Stimulated activated CD4-positive, alpha-beta T cell treated with anti-CD3 and anti-CD28 coated beads, TNF-alpha, amount 100 ng/mL, for 4 hours (primary cell): ENCODE measurements around the gene ZDHHC16.
"Not testable (repeated sequence)": the region's sequence is repeated elsewhere in the genome, so short reads cannot be mapped to it uniquely, and the experiment has no call there.

Experiments
- DNase-seq, 3 experiments: peaks; one replicate each; pipeline ENCODE4 v3.0.0-alpha.2; 2020; ENCODE audit warnings: low read depth in 3 of 3

ZDHHC16 gene

GRCh38 chr10:97445722-97446639 lies at the start of gene ZDHHC16, which contains the start of gene EXOSC1:
Gene ZDHHC16 (plus strand): TSS chr10:97446175. CDS start chr10:97451676, 5,501 bp downstream.
Gene EXOSC1 (minus strand): TSS chr10:97446006. CDS start chr10:97445985, 21 bp downstream.
- peak; percentile 74 to 86 (median 85) for DNase-seq

DNA sequence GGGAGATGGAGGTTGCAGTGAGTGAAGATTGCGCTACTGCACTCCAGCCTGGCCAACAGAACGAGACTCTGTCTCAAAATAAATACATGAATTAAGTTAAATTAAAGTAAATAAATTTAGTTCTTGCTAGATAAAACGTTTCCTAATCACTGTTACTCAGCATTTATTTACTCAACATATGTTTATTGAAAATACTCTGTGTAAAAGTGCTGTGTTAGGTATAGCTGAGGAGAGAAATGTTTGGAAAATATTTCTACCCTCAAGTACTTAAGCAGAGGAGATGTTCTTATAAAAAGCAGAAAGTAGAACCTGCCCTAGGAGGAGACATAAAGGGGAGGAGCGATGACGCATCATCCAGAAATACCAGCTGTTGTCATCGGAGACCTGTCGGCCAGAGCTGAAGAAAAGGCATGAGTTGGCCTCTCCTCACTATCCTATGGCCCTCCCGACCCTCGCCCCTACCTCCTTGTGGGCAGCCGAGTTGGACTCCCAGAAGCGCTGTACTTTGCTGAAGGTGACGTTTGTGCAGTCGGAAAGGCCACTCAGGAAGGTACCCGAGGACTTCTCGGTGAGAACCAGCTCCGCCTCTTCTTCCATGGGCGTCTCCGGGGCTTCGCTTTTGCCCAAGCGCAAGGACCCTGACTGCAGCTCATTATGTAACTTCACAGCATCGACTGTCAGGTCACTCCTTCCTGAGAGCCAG lies 46.0 kb upstream of the ZDHHC16 start:
- no peak for DNase-seq

- peak; percentile 40 to 67 (median 58) for DNase-seq
These were observed 45.1 kb upstream of the ZDHHC16 start, which contains the start of gene RRP12 for GRCh38 chr10:97400665-97401454. Gene RRP12 (minus strand): TSS chr10:97401340. CDS start chr10:97401231, 109 bp downstream.

GRCh38 chr10:97401455-97401919 lies 44.5 kb upstream of the ZDHHC16 start:
- no peak for DNase-seq

GRCh38 chr10:97404044-97404443 lies 41.9 kb upstream of the ZDHHC16 start:
- no peak for DNase-seq

GRCh38 chr10:97406064-97406463 lies 39.9 kb upstream of the ZDHHC16 start:
- no peak for DNase-seq

DNA sequence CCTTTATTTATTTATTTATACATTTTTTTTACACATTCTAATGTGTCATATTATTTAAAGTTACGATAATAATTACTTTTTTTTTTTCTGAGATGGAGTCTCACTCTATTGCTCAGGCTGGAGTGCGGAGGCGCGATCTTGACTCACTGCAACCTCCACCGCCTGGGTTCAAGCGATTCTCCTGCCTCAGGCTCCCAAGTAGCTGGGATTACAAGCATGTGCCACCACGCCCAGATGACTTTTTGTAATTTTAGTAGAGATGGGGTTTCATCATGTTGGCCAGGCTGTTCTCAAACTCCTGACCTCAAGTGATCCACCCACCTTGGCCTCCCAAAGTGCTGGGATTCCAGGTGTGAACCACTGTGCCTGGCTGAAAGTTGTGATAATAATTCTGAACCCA lies 39.5 kb upstream of the ZDHHC16 start:
- DNase-seq = not testable (repeated sequence)

- peak in 2 of 3 experiments; percentile 37 to 53 for DNase-seq
These were observed 38.6 kb upstream of the ZDHHC16 start for GRCh38 chr10:97407211-97407951.

GRCh38 chr10:97407952-97408248 lies 38.1 kb upstream of the ZDHHC16 start:
- DNase-seq = no peak

GRCh38 chr10:97408496-97408992 lies 37.4 kb upstream of the ZDHHC16 start:
- DNase-seq = no peak

- no peak for DNase-seq
These were observed 34.6 kb upstream of the ZDHHC16 start for GRCh38 chr10:97411406-97411805.

DNA sequence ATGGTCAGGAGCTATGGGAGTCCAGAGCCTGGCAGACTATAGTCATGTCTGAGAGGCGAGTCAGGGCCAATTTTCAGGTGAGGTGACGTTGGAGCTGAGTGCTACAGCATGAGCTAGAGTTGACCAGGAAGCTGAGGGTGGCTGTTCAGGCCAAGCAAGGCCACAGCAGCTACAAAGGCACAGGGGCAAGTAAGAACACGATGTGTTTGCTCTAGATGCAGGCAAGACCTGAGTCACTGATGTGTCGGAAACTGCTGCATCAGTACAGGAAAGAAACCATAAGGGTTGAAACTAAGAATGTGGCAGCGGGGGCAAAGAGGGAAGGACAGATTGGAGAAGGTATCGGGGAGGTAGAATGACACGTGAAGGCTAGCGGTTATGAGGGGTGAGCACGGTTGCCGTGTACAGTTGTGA lies 33.1 kb upstream of the ZDHHC16 start:
- DNase-seq = no peak

- no peak for DNase-seq
These were observed 29.4 kb upstream of the ZDHHC16 start for GRCh38 chr10:97416565-97416964.

DNA sequence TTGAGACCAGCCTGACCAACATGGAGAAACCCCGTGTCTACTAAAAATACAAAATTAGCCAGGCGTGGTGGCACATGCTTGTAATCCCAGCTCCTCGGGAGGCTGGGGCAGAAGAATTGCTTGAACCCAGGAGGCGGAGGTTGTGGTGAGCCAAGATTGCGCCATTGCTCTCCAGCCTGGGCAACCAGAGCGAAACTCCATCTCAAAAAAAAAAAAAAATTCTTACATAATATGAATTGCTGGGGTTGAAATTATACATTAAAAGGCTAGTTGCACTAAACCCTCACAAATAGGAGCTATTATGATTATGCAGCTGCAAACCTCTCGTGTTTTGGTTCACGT lies 22.2 kb upstream of the ZDHHC16 start:
- DNase-seq = not testable (repeated sequence)

GRCh38 chr10:97425964-97426775 lies 19.8 kb upstream of the ZDHHC16 start, which contains the start of gene PGAM1:
Gene PGAM1 (plus strand): TSS chr10:97426191. CDS start chr10:97426308, 117 bp downstream.
- DNase-seq = peak; percentile 88 to 93 (median 93)

- no peak for DNase-seq
These were observed 19.0 kb upstream of the ZDHHC16 start for GRCh38 chr10:97426776-97427570.

GRCh38 chr10:97427571-97428179 lies 18.3 kb upstream of the ZDHHC16 start:
- DNase-seq = no peak

- DNase-seq = no peak
These were observed 17.4 kb upstream of the ZDHHC16 start for GRCh38 chr10:97428572-97428981.

DNA sequence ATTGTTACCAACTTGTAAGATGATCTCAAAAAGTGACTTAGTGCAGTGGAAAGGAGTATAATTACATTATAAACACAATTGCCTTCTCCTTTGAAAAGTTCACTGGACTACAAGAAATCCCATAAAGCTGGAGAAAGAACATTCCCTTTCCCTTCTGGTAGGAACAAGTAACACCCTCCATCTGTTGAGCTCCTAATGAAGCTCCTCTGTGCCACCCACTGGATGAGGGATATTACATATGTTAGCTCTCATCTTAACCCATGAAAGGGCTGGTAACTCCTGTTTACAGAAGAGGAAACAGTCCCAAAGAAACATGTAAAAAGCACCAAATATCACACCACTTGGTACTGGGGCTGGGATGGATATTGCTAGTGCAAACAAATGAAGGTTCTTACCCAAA lies 11.9 kb upstream of the ZDHHC16 start:
- no peak for DNase-seq
